ENCODE data around the gene ICAM3.

The ICAM3 gene

DNA sequence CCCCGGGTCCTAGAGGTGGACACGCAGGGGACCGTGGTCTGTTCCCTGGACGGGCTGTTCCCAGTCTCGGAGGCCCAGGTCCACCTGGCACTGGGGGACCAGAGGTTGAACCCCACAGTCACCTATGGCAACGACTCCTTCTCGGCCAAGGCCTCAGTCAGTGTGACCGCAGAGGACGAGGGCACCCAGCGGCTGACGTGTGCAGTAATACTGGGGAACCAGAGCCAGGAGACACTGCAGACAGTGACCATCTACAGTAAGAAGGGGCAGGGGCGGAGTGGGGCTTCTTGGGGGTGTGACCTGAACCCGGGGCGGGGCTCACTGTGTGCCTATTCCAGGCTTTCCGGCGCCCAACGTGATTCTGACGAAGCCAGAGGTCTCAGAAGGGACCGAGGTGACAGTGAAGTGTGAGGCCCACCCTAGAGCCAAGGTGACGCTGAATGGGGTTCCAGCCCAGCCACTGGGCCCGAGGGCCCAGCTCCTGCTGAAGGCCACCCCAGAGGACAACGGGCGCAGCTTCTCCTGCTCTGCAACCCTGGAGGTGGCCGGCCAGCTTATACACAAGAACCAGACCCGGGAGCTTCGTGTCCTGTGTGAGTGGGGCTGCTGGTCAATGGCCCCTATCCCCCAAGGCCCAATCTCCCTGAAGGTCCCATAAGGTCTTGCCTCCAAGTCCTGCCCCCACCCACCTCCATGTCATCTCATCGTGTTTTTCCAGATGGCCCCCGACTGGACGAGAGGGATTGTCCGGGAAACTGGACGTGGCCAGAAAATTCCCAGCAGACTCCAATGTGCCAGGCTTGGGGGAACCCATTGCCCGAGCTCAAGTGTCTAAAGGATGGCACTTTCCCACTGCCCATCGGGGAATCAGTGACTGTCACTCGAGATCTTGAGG is 55.1 kb downstream of the ICAM3 start:
- Histone ChIP-seq H3K4me1 (ENCODE audit: insufficient read depth, low read length) (peaks cover 23% of the 10 kb centered on the region), H3K9me3 (ENCODE audit: insufficient read depth, low read length, severe bottlenecking) (no peaks in the 10 kb centered on the region), H3K27ac (ENCODE audit: low read length) (no peak overlapping the region), H3K9ac (ENCODE audit: low read depth, low read length) (no peak overlapping the region), H3K4me3 (ENCODE audit: low read depth in 1 of 2, low read length in 2 of 2) (no peak overlapping the region), H3K4me2 (ENCODE audit: insufficient read depth, low read length) (no peak overlapping the region), H3K79me2 (ENCODE audit: insufficient read depth, low read length) (no peaks in the 10 kb centered on the region), H3K27me3 (ENCODE audit: insufficient read depth, low read length, poor library complexity) (no peaks in the 10 kb centered on the region), H3K36me3 (ENCODE audit: insufficient read depth, low read length) (peaks cover 17% of the 10 kb centered on the region), H2AFZ (ENCODE audit: low read depth, low read length) (no peak overlapping the region), H4K20me1 (ENCODE audit: insufficient read depth, low read length) (no peaks in the 10 kb centered on the region)
- ATAC-seq (ENCODE audit: insufficient read depth, low read depth) (no peak), DNase-seq (no peak)
- TF ChIP-seq, protein P1, sequence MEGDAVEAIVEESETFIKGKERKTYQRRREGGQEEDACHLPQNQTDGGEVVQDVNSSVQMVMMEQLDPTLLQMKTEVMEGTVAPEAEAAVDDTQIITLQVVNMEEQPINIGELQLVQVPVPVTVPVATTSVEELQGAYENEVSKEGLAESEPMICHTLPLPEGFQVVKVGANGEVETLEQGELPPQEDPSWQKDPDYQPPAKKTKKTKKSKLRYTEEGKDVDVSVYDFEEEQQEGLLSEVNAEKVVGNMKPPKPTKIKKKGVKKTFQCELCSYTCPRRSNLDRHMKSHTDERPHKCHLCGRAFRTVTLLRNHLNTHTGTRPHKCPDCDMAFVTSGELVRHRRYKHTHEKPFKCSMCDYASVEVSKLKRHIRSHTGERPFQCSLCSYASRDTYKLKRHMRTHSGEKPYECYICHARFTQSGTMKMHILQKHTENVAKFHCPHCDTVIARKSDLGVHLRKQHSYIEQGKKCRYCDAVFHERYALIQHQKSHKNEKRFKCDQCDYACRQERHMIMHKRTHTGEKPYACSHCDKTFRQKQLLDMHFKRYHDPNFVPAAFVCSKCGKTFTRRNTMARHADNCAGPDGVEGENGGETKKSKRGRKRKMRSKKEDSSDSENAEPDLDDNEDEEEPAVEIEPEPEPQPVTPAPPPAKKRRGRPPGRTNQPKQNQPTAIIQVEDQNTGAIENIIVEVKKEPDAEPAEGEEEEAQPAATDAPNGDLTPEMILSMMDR (IDR thresholded peaks at IDR 0.05; ENCODE audit: borderline replicate concordance, extremely low read depth, low read length, poor library complexity, severe bottlenecking), result no peak

Data from DND-41 (cell line).